Neutrophil (primary cell): ENCODE results near the gene KLRB1.

Experiments
- H3K27ac ChIP-seq: fragments of 200-600 bp; sonication (generic); 2 replicates; pipeline ENCODE4 v1.5.1; 2016; ENCODE audit warnings: mild to moderate bottlenecking, moderate library complexity
- H3K27me3 ChIP-seq: fragments of 200-600 bp; sonication (generic); 2 replicates; pipeline ENCODE4 v1.6.0; 2016; ENCODE audit warnings: mild to moderate bottlenecking
- H3K36me3 ChIP-seq: fragments of 200-600 bp; sonication (generic); 2 replicates; pipeline ENCODE4 v1.5.1; 2017
- H3K4me1 ChIP-seq, 2 experiments: fragments of 200-600 bp in 1 of 2; sonication (generic) in 1 of 2; 1 replicate in 1 of 2; 2 replicates in 1 of 2; pipeline versions ENCODE4 v1.5.1 to v1.6.1; 2013 to 2016; ENCODE audit warnings: low read depth in 1 of 2, low read length in 1 of 2, mild to moderate bottlenecking in 1 of 2, moderate library complexity in 1 of 2; ENCODE audit not compliant: control insufficient read depth in 1 of 2, insufficient read depth in 1 of 2
- H3K4me3 ChIP-seq, 2 experiments: fragments of 200-600 bp in 1 of 2; sonication (generic) in 1 of 2; 1 replicate in 1 of 2; 2 replicates in 1 of 2; pipeline ENCODE4 v1.5.1; 2013 to 2016; ENCODE audit warnings: low read depth in 1 of 2, low read length in 1 of 2, mild to moderate bottlenecking in 1 of 2, moderate library complexity in 1 of 2
- H3K9me3 ChIP-seq: fragments of 200-600 bp; sonication (generic); 2 replicates; pipeline ENCODE4 v1.5.1; 2016
- TF ChIP-seq, protein P1 (sequence below): fragments of 200-600 bp; sonication (generic); IDR thresholded peaks from 2 replicates; pipeline ENCODE4 v1.5.1; 2016; ENCODE audit warnings: antibody characterized with exemption

The KLRB1 gene

DNA sequence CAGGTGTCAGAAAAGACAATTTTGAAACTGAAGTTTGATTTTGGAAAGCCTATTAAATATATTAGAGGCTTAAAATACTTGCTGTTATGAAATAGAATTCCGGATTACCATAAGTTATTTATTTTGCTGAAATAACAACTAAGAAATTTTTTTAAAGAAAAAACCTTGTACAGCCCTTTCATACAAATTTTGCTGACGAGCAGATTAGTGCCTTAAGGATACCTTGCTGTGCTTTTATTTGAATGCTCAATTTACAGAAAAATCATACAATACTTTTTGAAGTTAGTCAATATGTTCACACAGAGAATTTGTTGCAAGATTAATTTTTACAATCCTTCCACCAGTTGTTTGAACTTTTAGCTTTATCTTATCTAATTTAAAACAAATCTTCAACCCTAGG is 32.3 kb upstream of the KLRB1 start:
- no peaks in the 10 kb centered on the region for H3K27me3 ChIP-seq
- H3K27ac ChIP-seq: no peak overlapping the region
- TF ChIP-seq, protein P1, sequence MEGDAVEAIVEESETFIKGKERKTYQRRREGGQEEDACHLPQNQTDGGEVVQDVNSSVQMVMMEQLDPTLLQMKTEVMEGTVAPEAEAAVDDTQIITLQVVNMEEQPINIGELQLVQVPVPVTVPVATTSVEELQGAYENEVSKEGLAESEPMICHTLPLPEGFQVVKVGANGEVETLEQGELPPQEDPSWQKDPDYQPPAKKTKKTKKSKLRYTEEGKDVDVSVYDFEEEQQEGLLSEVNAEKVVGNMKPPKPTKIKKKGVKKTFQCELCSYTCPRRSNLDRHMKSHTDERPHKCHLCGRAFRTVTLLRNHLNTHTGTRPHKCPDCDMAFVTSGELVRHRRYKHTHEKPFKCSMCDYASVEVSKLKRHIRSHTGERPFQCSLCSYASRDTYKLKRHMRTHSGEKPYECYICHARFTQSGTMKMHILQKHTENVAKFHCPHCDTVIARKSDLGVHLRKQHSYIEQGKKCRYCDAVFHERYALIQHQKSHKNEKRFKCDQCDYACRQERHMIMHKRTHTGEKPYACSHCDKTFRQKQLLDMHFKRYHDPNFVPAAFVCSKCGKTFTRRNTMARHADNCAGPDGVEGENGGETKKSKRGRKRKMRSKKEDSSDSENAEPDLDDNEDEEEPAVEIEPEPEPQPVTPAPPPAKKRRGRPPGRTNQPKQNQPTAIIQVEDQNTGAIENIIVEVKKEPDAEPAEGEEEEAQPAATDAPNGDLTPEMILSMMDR: no peak
- no peak overlapping the region for H3K4me3 ChIP-seq
- H3K4me1 ChIP-seq: peaks cover 16 to 17% of the 10 kb centered on the region in 2 experiments
- no peaks in the 10 kb centered on the region for H3K36me3 ChIP-seq
- no peaks in the 10 kb centered on the region for H3K9me3 ChIP-seq

DNA sequence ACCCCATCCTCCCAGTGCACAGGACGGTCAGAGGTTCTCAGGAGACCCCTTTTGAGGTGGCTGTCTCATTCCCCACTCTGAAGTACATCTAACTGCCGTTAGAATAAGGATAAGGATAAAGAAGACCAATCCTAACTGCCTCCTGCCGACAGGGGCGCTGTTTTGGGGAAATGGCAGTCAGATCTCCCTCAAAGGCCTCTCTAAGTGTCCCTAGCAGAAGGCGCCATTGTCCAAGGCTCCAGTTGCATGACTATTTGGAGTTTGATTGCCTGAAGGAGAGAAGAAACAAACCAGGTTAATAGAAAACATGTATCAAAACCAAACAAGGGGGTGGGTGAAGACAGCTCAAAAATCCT is 29.1 kb upstream of the KLRB1 start:
- no peak overlapping the region for H3K4me3 ChIP-seq
- no peaks in the 10 kb centered on the region for H3K9me3 ChIP-seq
- H3K36me3 ChIP-seq: no peaks in the 10 kb centered on the region
- no peak overlapping the region for H3K27ac ChIP-seq
- H3K27me3 ChIP-seq: no peaks in the 10 kb centered on the region
- TF ChIP-seq, protein P1: no peak
- H3K4me1 ChIP-seq: peaks cover 24 to 25% of the 10 kb centered on the region in 2 experiments

DNA sequence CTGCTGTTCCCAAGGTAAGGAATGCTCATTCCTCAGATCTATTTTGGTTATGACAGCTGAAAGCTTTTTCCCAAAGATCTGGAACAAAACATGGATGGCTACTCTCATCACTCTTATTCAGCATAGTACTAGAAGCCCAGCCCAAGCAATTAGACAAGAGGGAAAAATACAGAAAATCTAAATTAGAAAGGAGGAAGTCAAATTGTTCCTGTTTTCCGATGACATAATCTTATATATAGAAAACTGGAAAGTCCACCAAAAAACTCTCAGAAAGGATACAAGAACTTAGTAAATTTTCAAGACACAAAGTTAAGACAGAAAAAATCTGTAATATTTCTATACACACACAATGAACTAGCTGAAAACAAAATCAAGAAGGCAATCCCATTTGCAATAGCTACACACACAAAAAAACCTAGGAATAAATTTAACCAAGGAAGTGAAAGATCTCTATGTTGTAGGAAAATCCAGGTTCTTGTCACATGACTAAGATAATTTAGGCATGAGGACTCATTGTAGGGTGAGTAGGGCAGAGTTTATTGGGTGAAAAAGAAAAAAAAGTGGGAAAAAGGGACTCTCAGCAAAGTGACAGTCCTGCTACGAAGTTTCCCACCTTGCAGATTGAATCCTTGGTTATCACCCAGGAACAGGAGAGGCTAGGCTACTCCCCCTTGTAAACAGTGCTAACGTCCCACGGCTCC is 28.6 kb upstream of the KLRB1 start:
- Histone ChIP-seq H3K27me3 (no peaks in the 10 kb centered on the region), H3K4me3 (no peak overlapping the region), H3K27ac (peak overlapping the region; percentile 12), H3K9me3 (no peaks in the 10 kb centered on the region), H3K4me1 (peaks cover 24 to 25% of the 10 kb centered on the region in 2 experiments), H3K36me3 (no peaks in the 10 kb centered on the region)
- TF ChIP-seq, protein P1: no peak

DNA sequence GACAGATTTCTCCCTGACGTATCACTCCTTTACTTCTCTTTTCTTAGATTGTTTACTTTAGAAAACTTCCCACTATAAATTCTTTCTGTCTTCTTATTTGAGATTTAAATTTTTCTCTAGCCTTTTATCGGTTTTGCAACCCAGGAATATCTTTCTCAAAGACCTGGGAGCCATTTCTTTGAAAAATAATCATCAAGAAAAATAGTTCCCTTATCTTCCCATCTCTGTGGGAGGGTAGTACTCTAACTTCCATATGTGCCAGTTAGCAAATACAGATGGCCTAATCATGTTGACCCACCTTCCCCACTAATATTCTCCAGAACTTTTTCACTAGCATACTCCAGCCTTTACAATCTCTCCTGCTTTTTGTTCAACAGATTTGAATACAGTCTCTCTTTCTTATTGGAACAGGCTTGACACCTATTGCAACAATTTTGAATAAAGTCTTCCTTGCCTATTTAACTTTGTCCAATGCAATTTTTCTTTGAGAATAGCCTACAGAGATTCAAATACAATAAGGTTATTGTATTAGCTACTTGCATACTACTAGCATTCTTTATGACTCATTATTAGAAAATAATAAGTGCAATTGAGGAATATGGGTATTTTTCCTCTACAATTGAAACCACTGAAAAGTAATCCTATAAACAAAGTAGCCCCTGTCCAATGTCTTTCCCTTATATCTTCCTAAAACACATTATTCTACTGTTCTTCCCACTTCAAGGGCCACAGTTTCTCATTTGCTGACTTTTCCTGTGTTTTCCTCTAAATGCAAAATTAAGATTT is 27.4 kb upstream of the KLRB1 start:
- no peaks in the 10 kb centered on the region for H3K36me3 ChIP-seq
- no peak overlapping the region for H3K4me3 ChIP-seq
- peaks cover 24 to 25% of the 10 kb centered on the region in 2 experiments for H3K4me1 ChIP-seq
- no peaks in the 10 kb centered on the region for H3K9me3 ChIP-seq
- TF ChIP-seq, protein P1: no peak
- H3K27me3 ChIP-seq: no peaks in the 10 kb centered on the region
- peak overlapping the region; percentile 7 for H3K27ac ChIP-seq

DNA sequence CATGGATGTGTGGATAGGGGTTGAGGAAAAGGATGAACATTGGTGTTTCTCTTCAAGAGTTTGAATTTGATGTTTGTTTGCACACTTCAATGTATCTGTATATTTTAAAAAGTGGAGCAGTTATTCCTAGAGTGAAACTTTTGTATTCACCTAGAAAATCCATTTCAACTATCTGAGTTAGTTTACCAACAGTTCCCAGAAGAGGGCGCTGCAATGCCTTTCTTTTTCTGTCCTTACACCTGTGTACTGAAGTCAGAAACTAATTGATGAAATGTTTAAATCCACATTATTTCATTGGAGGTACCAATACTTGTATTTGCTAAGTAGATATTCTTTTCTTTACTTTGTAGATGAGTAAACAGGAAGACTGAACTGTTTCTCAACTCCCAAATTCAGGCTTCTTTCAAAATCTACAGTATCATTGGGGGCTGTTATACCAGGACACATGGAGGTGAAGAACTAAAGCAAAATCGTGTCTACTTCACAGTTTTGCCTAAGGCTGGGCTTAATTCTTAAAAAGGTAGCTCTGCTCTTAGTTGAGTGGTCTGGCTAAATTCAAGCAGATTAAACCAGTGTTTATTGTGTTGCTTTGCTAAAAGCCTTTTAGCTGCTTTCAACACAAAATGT is 26.6 kb upstream of the KLRB1 start:
- Histone ChIP-seq H3K27me3 (no peaks in the 10 kb centered on the region), H3K36me3 (no peaks in the 10 kb centered on the region), H3K27ac (peak overlapping the region; percentile 7)

More for the DNA sequence above, 26.6 kb upstream of the KLRB1 start:
- H3K4me3 ChIP-seq: no peak overlapping the region
- TF ChIP-seq, protein P1: peak; percentile 74
- no peaks in the 10 kb centered on the region for H3K9me3 ChIP-seq
- peaks cover 24 to 25% of the 10 kb centered on the region in 2 experiments for H3K4me1 ChIP-seq
